ENCODE data around the gene TYRO3. TPM values are rescaled to one million over a fixed set of nuclear protein-coding genes. Genes with fewer than 3 reads are reported as not detected.

Gene TYRO3
- total and polyA plus RNA-seq, 2 experiments from 2014 or later = 17.2 to 26.3 TPM

- H3K4me3 ChIP-seq = no peak overlapping the region
- DNase-seq (ENCODE audit: low read depth in 1 of 2, low spot score in 1 of 2) = no peak
- peaks cover 17% of the 10 kb centered on the region for H3K36me3 ChIP-seq
- no peak overlapping the region for H3K27ac ChIP-seq
- H3K27me3 ChIP-seq = no peaks in the 10 kb centered on the region
- TF ChIP-seq CTCF (IDR thresholded peaks at IDR 0.05; ENCODE audit: low read depth, low read length) = no peak
- no peaks in the 10 kb centered on the region for H3K9me3 ChIP-seq (ENCODE audit: low read depth)
- no peaks in the 10 kb centered on the region for H3K4me1 ChIP-seq (ENCODE audit: low read depth)
These were observed 35.9 kb upstream of the TYRO3 start for GRCh38 chr15:41523097-41523496.

GRCh38 chr15:41530363-41530956, 28.6 kb upstream of the TYRO3 start:
- no peaks in the 10 kb centered on the region for H3K27me3 ChIP-seq
- H3K36me3 ChIP-seq = peaks cover 34% of the 10 kb centered on the region
- no peaks in the 10 kb centered on the region for H3K4me1 ChIP-seq (ENCODE audit: low read depth)
- DNase-seq (ENCODE audit: low read depth in 1 of 2, low spot score in 1 of 2) = no peak
- no peak for TF ChIP-seq CTCF (IDR thresholded peaks at IDR 0.05; ENCODE audit: low read depth, low read length)
- H3K4me3 ChIP-seq = no peak overlapping the region
- H3K27ac ChIP-seq = no peak overlapping the region
- H3K9me3 ChIP-seq (ENCODE audit: low read depth) = no peaks in the 10 kb centered on the region

GRCh38 chr15:41535544-41535943, 23.5 kb upstream of the TYRO3 start:
- H3K4me1 ChIP-seq (ENCODE audit: low read depth) = no peaks in the 10 kb centered on the region
- H3K36me3 ChIP-seq = peaks cover 26% of the 10 kb centered on the region
- H3K9me3 ChIP-seq (ENCODE audit: low read depth) = no peaks in the 10 kb centered on the region
- H3K27me3 ChIP-seq = no peaks in the 10 kb centered on the region
- no peak overlapping the region for H3K27ac ChIP-seq
- TF ChIP-seq CTCF (IDR thresholded peaks at IDR 0.05; ENCODE audit: low read depth, low read length) = no peak
- DNase-seq (ENCODE audit: low read depth in 1 of 2, low spot score in 1 of 2) = no peak
- H3K4me3 ChIP-seq = no peak overlapping the region

- Histone ChIP-seq H3K27me3 (no peaks in the 10 kb centered on the region), H3K9me3 (ENCODE audit: low read depth) (no peaks in the 10 kb centered on the region), H3K4me1 (ENCODE audit: low read depth) (no peaks in the 10 kb centered on the region), H3K36me3 (peaks cover 23% of the 10 kb centered on the region), H3K4me3 (no peak overlapping the region), H3K27ac (no peak overlapping the region)
- TF ChIP-seq CTCF (IDR thresholded peaks at IDR 0.05; ENCODE audit: low read depth, low read length) = no peak
- DNase-seq (ENCODE audit: low read depth in 1 of 2, low spot score in 1 of 2) = no peak
These were observed 22.1 kb upstream of the TYRO3 start for GRCh38 chr15:41536866-41537265.

GRCh38 chr15:41543521-41543870, 15.5 kb upstream of the TYRO3 start:
- Histone ChIP-seq H3K27me3 (no peaks in the 10 kb centered on the region), H3K27ac (peak overlapping the region; percentile 96), H3K9me3 (ENCODE audit: low read depth) (no peaks in the 10 kb centered on the region), H3K36me3 (no peaks in the 10 kb centered on the region), H3K4me1 (ENCODE audit: low read depth) (no peaks in the 10 kb centered on the region), H3K4me3 (peak overlapping the region; percentile 88)
- TF ChIP-seq CTCF (IDR thresholded peaks at IDR 0.05; ENCODE audit: low read depth, low read length) = no peak
- no peak for DNase-seq (ENCODE audit: low read depth in 1 of 2, low spot score in 1 of 2)

- Histone ChIP-seq H3K27ac (no peak overlapping the region), H3K4me3 (peak overlapping the region; percentile 88), H3K36me3 (no peaks in the 10 kb centered on the region), H3K27me3 (no peaks in the 10 kb centered on the region), H3K9me3 (ENCODE audit: low read depth) (no peaks in the 10 kb centered on the region), H3K4me1 (ENCODE audit: low read depth) (no peaks in the 10 kb centered on the region)
- peak in 1 of 2 donors; percentile 20 for DNase-seq (ENCODE audit: low read depth in 1 of 2, low spot score in 1 of 2)
- TF ChIP-seq CTCF (IDR thresholded peaks at IDR 0.05; ENCODE audit: low read depth, low read length) = no peak
These were observed 14.4 kb upstream of the TYRO3 start for GRCh38 chr15:41544650-41545015.

Measured in cardiac muscle cell (in vitro differentiated cells and primary cell).